ENCODE data around the gene BMX. TPM values are rescaled to one million over a fixed set of nuclear protein-coding genes. Genes with fewer than 3 reads are reported as not detected.

The BMX gene
- not detected for total RNA-seq
- not detected for polyA plus RNA-seq (2013, experiment 1 of 2)
- not detected for polyA plus RNA-seq (2013, experiment 2 of 2)
- long read RNA-seq, experiment 1 = 0 reads
- long read RNA-seq, experiment 2 = 0 reads
- long read RNA-seq, experiment 3 = 0 reads
- long read RNA-seq, experiment 4 = 0 reads

DNA sequence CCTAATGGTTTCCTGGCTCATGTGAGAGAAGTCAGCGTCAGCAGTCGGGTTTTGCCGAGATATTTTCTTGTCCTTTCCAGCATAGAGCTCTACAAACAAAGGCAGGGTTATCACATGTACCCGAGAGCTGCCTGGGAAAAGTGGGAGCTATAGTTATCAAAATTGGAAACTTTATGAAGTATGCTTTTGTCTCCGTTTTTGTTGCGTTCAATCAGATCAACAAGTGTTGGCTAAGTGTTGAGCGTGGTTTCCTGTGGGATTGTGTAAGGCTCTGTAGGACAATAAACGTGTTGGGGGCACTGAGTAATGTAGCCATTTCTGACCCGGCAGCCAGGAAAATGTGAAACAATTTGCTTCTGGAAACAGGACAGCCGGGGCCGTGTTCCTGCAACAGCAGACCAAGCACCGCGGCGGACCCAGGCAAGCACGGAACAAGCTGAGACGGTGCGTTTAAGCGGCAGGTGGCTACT is at the start of gene BMX:
Gene BMX, plus strand, starts transcription at position 311 of the 470 bp plus-strand sequence. CDS start 7,547 bp downstream, outside the sequence.
- Histone ChIP-seq H3K27ac (ENCODE audit: low read depth, low read length) (no peak within 1 kb of the TSS), H3K27me3 (ENCODE audit: control insufficient read depth, insufficient read depth, low read length, poor library complexity, severe bottlenecking) (no peaks in the 10 kb centered on the region), H3K4me1 (ENCODE audit: control insufficient read depth, insufficient read depth, low read length) (no peaks in the 10 kb centered on the region), H3K9ac (ENCODE audit: extremely low read depth, low read length, poor library complexity, severe bottlenecking) (no peak within 1 kb of the TSS), H3K4me3 (ENCODE audit: low read length) (no peak within 1 kb of the TSS), H3K9me3 (ENCODE audit: control insufficient read depth, low read length) (no peaks in the 10 kb centered on the region), H3K36me3 (ENCODE audit: control insufficient read depth, insufficient read depth, low read length) (no peaks in the 10 kb centered on the region)
- 92 to 96% methylated on average over 8 to 18 of the region's 18 CpGs for WGBS, 2 experiments (ENCODE audit: insufficient coverage in 1 of 2, insufficient read length in 1 of 2)
- TF ChIP-seq, protein P1, sequence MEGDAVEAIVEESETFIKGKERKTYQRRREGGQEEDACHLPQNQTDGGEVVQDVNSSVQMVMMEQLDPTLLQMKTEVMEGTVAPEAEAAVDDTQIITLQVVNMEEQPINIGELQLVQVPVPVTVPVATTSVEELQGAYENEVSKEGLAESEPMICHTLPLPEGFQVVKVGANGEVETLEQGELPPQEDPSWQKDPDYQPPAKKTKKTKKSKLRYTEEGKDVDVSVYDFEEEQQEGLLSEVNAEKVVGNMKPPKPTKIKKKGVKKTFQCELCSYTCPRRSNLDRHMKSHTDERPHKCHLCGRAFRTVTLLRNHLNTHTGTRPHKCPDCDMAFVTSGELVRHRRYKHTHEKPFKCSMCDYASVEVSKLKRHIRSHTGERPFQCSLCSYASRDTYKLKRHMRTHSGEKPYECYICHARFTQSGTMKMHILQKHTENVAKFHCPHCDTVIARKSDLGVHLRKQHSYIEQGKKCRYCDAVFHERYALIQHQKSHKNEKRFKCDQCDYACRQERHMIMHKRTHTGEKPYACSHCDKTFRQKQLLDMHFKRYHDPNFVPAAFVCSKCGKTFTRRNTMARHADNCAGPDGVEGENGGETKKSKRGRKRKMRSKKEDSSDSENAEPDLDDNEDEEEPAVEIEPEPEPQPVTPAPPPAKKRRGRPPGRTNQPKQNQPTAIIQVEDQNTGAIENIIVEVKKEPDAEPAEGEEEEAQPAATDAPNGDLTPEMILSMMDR (conservative IDR thresholded peaks at IDR 0.05) = no peak
- no peaks in the 10 kb centered on the region for H3K9me3 Mint-ChIP-seq
- H3K4me1 Mint-ChIP-seq = peaks cover 2% of the 10 kb centered on the region
- H3K27ac Mint-ChIP-seq = no peak within 1 kb of the TSS
- H3K4me3 Mint-ChIP-seq = no peak within 1 kb of the TSS
- no peak for DNase-seq
- no peaks in the 10 kb centered on the region for H3K36me3 Mint-ChIP-seq (ENCODE audit: low read depth)
- peaks cover 1% of the 10 kb centered on the region for H3K27me3 Mint-ChIP-seq (ENCODE audit: insufficient read depth)

- Histone ChIP-seq H3K27ac (ENCODE audit: low read depth, low read length) (no peak overlapping the region), H3K4me3 (ENCODE audit: low read length) (no peak overlapping the region), H3K27me3 (ENCODE audit: control insufficient read depth, insufficient read depth, low read length, poor library complexity, severe bottlenecking) (no peaks in the 10 kb centered on the region), H3K4me1 (ENCODE audit: control insufficient read depth, insufficient read depth, low read length) (no peaks in the 10 kb centered on the region), H3K36me3 (ENCODE audit: control insufficient read depth, insufficient read depth, low read length) (no peaks in the 10 kb centered on the region), H3K9ac (ENCODE audit: extremely low read depth, low read length, poor library complexity, severe bottlenecking) (no peak overlapping the region), H3K9me3 (ENCODE audit: control insufficient read depth, low read length) (no peaks in the 10 kb centered on the region)
- H3K9me3 Mint-ChIP-seq = no peaks in the 10 kb centered on the region
- H3K4me3 Mint-ChIP-seq = no peak overlapping the region
- no peak for DNase-seq
- peaks cover 10% of the 10 kb centered on the region for H3K36me3 Mint-ChIP-seq (ENCODE audit: low read depth)
- H3K27ac Mint-ChIP-seq = no peak overlapping the region
- H3K27me3 Mint-ChIP-seq (ENCODE audit: insufficient read depth) = no peaks in the 10 kb centered on the region
- H3K4me1 Mint-ChIP-seq = no peaks in the 10 kb centered on the region
- WGBS, 2 experiments (ENCODE audit: insufficient coverage in 1 of 2, insufficient read length in 1 of 2) = 90% methylated on average over 1 of the region's 1 CpG; no CpG with 5 or more reads in 1 of the 2 experiments
- TF ChIP-seq, protein P1 (conservative IDR thresholded peaks at IDR 0.05) = no peak
Measured at GRCh38 chrX:15451913-15452312, 48.7 kb upstream of the BMX start.

GRCh38 chrX:15464704-15465103 is 35.9 kb upstream of the BMX start:
- TF ChIP-seq, protein P1 (conservative IDR thresholded peaks at IDR 0.05) = no peak
- Histone ChIP-seq H3K27ac (ENCODE audit: low read depth, low read length) (no peak overlapping the region), H3K9me3 (ENCODE audit: control insufficient read depth, low read length) (no peaks in the 10 kb centered on the region), H3K27me3 (ENCODE audit: control insufficient read depth, insufficient read depth, low read length, poor library complexity, severe bottlenecking) (no peaks in the 10 kb centered on the region), H3K4me1 (ENCODE audit: control insufficient read depth, insufficient read depth, low read length) (no peaks in the 10 kb centered on the region), H3K36me3 (ENCODE audit: control insufficient read depth, insufficient read depth, low read length) (no peaks in the 10 kb centered on the region), H3K4me3 (ENCODE audit: low read length) (no peak overlapping the region), H3K9ac (ENCODE audit: extremely low read depth, low read length, poor library complexity, severe bottlenecking) (no peak overlapping the region)
- Mint-ChIP-seq H3K4me3 (no peak overlapping the region), H3K27ac (no peak overlapping the region), H3K4me1 (peaks cover 2% of the 10 kb centered on the region), H3K27me3 (ENCODE audit: insufficient read depth) (no peaks in the 10 kb centered on the region), H3K9me3 (no peaks in the 10 kb centered on the region), H3K36me3 (ENCODE audit: low read depth) (peaks cover 2% of the 10 kb centered on the region)
- no peak for DNase-seq
